K562 (cell line): ENCODE measurements around the gene C11orf52. TPM values are rescaled to one million over a fixed set of nuclear protein-coding genes. Genes with fewer than 3 reads are reported as not detected.

Experiments used
- CBFA2T2 ChIP-seq: fragments of 450-650 bp; conservative IDR thresholded peaks from 2 replicates; pipeline ENCODE4 v1.6.1; 2017; ENCODE audit warnings: mild to moderate bottlenecking
- CHCHD3 ChIP-seq: fragments of 250-450 bp; sonication (Bioruptor Pico); IDR thresholded peaks from 2 replicates; pipeline ENCODE4 v2.1.2; 2022; ENCODE audit warnings: mild to moderate bottlenecking
- ELF1 ChIP-seq: fragments of 200-800 bp; sonication (Bioruptor generic); IDR thresholded peaks from 2 replicates; pipeline ENCODE4 v1.6.1; 2016; ENCODE audit warnings: missing genetic modification characterization, missing compliant biosample characterization
- ELF2 ChIP-seq: fragments of 250-450 bp; sonication (Bioruptor Pico); IDR thresholded peaks from 2 replicates; pipeline ENCODE4 v1.5.0; 2021; ENCODE audit warnings: mild to moderate bottlenecking
- GATA2 ChIP-seq: sonication (generic); formaldehyde crosslinking; IDR thresholded peaks from 2 replicates; pipeline ENCODE4 v1.4.0; 2020; ENCODE audit warnings: mild to moderate bottlenecking, missing genetic modification reagents
- POLR2AphosphoS2 ChIP-seq: IDR thresholded peaks from 2 replicates; pipeline ENCODE4 v1.6.1; 2012; ENCODE audit warnings: low read length, improper control_type of control experiment
- SAP30 ChIP-seq: fragments of 200-600 bp; sonication (generic); IDR thresholded peaks from 2 replicates; pipeline ENCODE4 v1.6.1; 2012; ENCODE audit warnings: borderline replicate concordance, low read depth, mild to moderate bottlenecking, moderate library complexity, low read length, control low read depth, inconsistent platforms; ENCODE audit not compliant: insufficient read depth, poor library complexity, severe bottlenecking
- SIN3A ChIP-seq, 2 experiments: fragments of 150-350 bp in 1 of 2; IDR thresholded peaks; 2 replicates each; pipeline ENCODE4 v1.6.1; 2011 to 2016; ENCODE audit warnings: borderline replicate concordance in 2 of 2, low read depth in 2 of 2, low read length in 2 of 2, mild to moderate bottlenecking in 2 of 2, moderate library complexity in 2 of 2; ENCODE audit not compliant: control insufficient read depth in 1 of 2
- SMARCA5 ChIP-seq: fragments of 450-650 bp; IDR thresholded peaks from 2 replicates; pipeline ENCODE4 v1.6.1; 2016
- ZNF133 ChIP-seq: fragments of 250-450 bp; sonication (Bioruptor Pico); IDR thresholded peaks from 2 replicates; pipeline ENCODE4 v1.4.0; 2020; ENCODE audit warnings: mild to moderate bottlenecking
- ZNF143 ChIP-seq: sonication (generic); formaldehyde crosslinking; IDR thresholded peaks from 2 replicates; pipeline ENCODE4 v1.9.0; 2022; ENCODE audit warnings: mild to moderate bottlenecking, missing genetic modification reagents
- ZNF253 ChIP-seq: fragments of 250-450 bp; sonication (Bioruptor Pico); conservative IDR thresholded peaks from 2 replicates; pipeline ENCODE4 v1.6.1; 2021; ENCODE audit warnings: mild to moderate bottlenecking
- polyA plus RNA-seq, 8 experiments: library from polyadenylated mRNA; depleted of rRNA in 4 of 8; stranded (reverse) in 5 of 8; unstranded in 3 of 8; fragments of >200 nt; fragmentation: Nextera tagmentation in 2 of 8; fragmentation: Illumina TruSeq in 1 of 8; extraction: Ambion mirVana in 2 of 8; extraction: Trizol in 1 of 8; gene quantifications; 2 replicates each; pipeline versions ENCODE4 v1.2.1 to v1.2.3, GENCODE V29; 2011 to 2014; ENCODE audit warnings: inconsistent platforms in 1 of 8, missing spikeins in 1 of 8
- total RNA-seq, 7 experiments: library from RNA; depleted of rRNA in 6 of 7; stranded (reverse); fragments of >200 nt in 6 of 7; fragmentation: Illumina TruSeq in 2 of 7; extraction: Trizol in 2 of 7; gene quantifications; 2 replicates each; pipeline versions ENCODE4 v1.2.1 to v1.2.3, GENCODE V29; 2011 to 2021; ENCODE audit warnings: low replicate concordance in 1 of 7
- TF ChIP-seq, protein P1 (sequence below): fragments of 250-450 bp; sonication (Bioruptor Pico); IDR thresholded peaks from 2 replicates; pipeline ENCODE4 v1.9.0; 2021; ENCODE audit warnings: mild to moderate bottlenecking, inconsistent platforms
- TF ChIP-seq, protein P2 (sequence below), 2 experiments: fragments of 450-650 bp; formaldehyde crosslinking in 1 of 2; IDR thresholded peaks; 2 replicates each; pipeline versions ENCODE4 v1.4.0 to v1.6.1; 2014 to 2020; ENCODE audit warnings: mild to moderate bottlenecking in 2 of 2, borderline replicate concordance in 1 of 2, low read depth in 1 of 2
- TF ChIP-seq, protein P3 (sequence below): IDR thresholded peaks from 2 replicates; pipeline ENCODE4 v1.6.1; 2011; ENCODE audit not compliant: insufficient read length; ENCODE audit errors: extremely low read depth
- TF ChIP-seq, protein P4 (sequence below): fragments of 450-650 bp; formaldehyde crosslinking; conservative IDR thresholded peaks from 2 replicates; pipeline ENCODE4 v1.4.0; 2022; ENCODE audit warnings: mild to moderate bottlenecking, missing genetic modification characterization

The C11orf52 gene
- total and polyA plus RNA-seq, 9 of the 15 experiments (the other 6 are each of a cell fraction or from before 2014, with no cell fraction given): 0.29 to 2.9 (median 1.0) TPM

DNA sequence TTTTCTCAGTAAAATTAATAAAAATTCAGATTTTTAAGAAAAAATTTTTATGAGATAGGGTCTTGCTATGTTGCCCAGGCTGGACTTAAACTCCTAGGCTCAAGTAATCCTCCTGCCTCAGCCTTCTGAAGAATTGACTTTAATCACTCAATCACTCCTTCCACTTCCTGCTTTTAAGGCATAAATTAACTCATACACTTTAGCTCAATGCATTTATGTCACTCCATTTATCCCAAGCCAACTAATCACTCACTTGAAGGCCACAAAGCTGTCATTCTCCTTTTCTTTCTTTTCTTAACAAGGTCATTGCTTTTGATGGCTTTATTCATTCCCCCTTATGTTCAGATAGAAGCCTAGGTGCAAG, 48.2 kb upstream of the C11orf52 start (continued):
- TF ChIP-seq, protein P1, sequence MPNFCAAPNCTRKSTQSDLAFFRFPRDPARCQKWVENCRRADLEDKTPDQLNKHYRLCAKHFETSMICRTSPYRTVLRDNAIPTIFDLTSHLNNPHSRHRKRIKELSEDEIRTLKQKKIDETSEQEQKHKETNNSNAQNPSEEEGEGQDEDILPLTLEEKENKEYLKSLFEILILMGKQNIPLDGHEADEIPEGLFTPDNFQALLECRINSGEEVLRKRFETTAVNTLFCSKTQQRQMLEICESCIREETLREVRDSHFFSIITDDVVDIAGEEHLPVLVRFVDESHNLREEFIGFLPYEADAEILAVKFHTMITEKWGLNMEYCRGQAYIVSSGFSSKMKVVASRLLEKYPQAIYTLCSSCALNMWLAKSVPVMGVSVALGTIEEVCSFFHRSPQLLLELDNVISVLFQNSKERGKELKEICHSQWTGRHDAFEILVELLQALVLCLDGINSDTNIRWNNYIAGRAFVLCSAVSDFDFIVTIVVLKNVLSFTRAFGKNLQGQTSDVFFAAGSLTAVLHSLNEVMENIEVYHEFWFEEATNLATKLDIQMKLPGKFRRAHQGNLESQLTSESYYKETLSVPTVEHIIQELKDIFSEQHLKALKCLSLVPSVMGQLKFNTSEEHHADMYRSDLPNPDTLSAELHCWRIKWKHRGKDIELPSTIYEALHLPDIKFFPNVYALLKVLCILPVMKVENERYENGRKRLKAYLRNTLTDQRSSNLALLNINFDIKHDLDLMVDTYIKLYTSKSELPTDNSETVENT: no peak
- TF ChIP-seq ZNF133 (CRISPR knock-in tag) (no peak), SIN3A (IDR thresholded peaks at IDR 0.05; ENCODE audit: borderline replicate concordance in 2 of 2, control insufficient read depth in 1 of 2, low read depth in 2 of 2, low read length in 2 of 2) (no peak), ELF1 (tag) (peak; percentile 68; the same call in 1 of the 2 replicates), ELF2 (CRISPR knock-in tag) (no peak), SMARCA5 (0 out of 2 replicates have a peak, but pooled peaks have one; percentile 45), CHCHD3 (no peak), ZNF253 (CRISPR knock-in tag) (no peak), ZNF143 (CRISPR knock-in tag) (no peak), GATA2 (CRISPR knock-in tag) (no peak), SAP30 (no peak), POLR2AphosphoS2 (no peak), CBFA2T2 (no peak)
- TF ChIP-seq, protein P2, sequence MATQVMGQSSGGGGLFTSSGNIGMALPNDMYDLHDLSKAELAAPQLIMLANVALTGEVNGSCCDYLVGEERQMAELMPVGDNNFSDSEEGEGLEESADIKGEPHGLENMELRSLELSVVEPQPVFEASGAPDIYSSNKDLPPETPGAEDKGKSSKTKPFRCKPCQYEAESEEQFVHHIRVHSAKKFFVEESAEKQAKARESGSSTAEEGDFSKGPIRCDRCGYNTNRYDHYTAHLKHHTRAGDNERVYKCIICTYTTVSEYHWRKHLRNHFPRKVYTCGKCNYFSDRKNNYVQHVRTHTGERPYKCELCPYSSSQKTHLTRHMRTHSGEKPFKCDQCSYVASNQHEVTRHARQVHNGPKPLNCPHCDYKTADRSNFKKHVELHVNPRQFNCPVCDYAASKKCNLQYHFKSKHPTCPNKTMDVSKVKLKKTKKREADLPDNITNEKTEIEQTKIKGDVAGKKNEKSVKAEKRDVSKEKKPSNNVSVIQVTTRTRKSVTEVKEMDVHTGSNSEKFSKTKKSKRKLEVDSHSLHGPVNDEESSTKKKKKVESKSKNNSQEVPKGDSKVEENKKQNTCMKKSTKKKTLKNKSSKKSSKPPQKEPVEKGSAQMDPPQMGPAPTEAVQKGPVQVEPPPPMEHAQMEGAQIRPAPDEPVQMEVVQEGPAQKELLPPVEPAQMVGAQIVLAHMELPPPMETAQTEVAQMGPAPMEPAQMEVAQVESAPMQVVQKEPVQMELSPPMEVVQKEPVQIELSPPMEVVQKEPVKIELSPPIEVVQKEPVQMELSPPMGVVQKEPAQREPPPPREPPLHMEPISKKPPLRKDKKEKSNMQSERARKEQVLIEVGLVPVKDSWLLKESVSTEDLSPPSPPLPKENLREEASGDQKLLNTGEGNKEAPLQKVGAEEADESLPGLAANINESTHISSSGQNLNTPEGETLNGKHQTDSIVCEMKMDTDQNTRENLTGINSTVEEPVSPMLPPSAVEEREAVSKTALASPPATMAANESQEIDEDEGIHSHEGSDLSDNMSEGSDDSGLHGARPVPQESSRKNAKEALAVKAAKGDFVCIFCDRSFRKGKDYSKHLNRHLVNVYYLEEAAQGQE (IDR thresholded peaks at IDR 0.05; ENCODE audit: borderline replicate concordance): no peak
- TF ChIP-seq, protein P2 (CRISPR knock-in tag; IDR thresholded peaks at IDR 0.05; ENCODE audit: low read depth): no peak
- TF ChIP-seq, protein P3, sequence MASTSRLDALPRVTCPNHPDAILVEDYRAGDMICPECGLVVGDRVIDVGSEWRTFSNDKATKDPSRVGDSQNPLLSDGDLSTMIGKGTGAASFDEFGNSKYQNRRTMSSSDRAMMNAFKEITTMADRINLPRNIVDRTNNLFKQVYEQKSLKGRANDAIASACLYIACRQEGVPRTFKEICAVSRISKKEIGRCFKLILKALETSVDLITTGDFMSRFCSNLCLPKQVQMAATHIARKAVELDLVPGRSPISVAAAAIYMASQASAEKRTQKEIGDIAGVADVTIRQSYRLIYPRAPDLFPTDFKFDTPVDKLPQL: no peak
- TF ChIP-seq, protein P4, sequence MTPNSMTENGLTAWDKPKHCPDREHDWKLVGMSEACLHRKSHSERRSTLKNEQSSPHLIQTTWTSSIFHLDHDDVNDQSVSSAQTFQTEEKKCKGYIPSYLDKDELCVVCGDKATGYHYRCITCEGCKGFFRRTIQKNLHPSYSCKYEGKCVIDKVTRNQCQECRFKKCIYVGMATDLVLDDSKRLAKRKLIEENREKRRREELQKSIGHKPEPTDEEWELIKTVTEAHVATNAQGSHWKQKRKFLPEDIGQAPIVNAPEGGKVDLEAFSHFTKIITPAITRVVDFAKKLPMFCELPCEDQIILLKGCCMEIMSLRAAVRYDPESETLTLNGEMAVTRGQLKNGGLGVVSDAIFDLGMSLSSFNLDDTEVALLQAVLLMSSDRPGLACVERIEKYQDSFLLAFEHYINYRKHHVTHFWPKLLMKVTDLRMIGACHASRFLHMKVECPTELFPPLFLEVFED (CRISPR knock-in tag): no peak
